HepG2 (cell line): ENCODE results near the gene RUVBL1. TPM values are rescaled to one million over a fixed set of nuclear protein-coding genes. Genes with fewer than 3 reads are reported as not detected.

Source experiments
- CBX5 ChIP-seq: sonication (generic); formaldehyde crosslinking; IDR thresholded peaks from 2 replicates; pipeline ENCODE4 v1.4.0; 2020; ENCODE audit warnings: missing genetic modification reagents, borderline replicate concordance
- CENPT ChIP-seq: sonication (generic); formaldehyde crosslinking; IDR thresholded peaks from 2 replicates; pipeline ENCODE4 v1.8.0; 2022; ENCODE audit warnings: low read depth, mild to moderate bottlenecking, moderate library complexity, missing genetic modification reagents
- DPF2 ChIP-seq: sonication (generic); formaldehyde crosslinking; IDR thresholded peaks from 2 replicates; pipeline ENCODE4 v1.4.0; 2020; ENCODE audit warnings: mild to moderate bottlenecking, low read depth, missing genetic modification reagents, borderline replicate concordance
- EEA1 ChIP-seq: sonication (generic); formaldehyde crosslinking; IDR thresholded peaks from 2 replicates; pipeline ENCODE4 v1.5.1; 2020; ENCODE audit warnings: mild to moderate bottlenecking, missing genetic modification reagents, borderline replicate concordance
- FOXJ3 ChIP-seq: sonication (generic); formaldehyde crosslinking; IDR thresholded peaks from 2 replicates; pipeline ENCODE4 v1.4.0; 2020; ENCODE audit warnings: missing genetic modification reagents, mild to moderate bottlenecking, borderline replicate concordance
- HIVEP1 ChIP-seq: sonication (generic); formaldehyde crosslinking; IDR thresholded peaks from 2 replicates; pipeline ENCODE4 v1.4.0; 2020; ENCODE audit warnings: mild to moderate bottlenecking, missing genetic modification reagents
- PLRG1 ChIP-seq: fragments of 450-650 bp; conservative IDR thresholded peaks from 2 replicates; pipeline ENCODE4 v1.6.1; 2016
- POLR2G ChIP-seq: fragments of 200-400 bp; formaldehyde crosslinking; IDR thresholded peaks from 2 replicates; pipeline ENCODE4 v1.6.1; 2018; ENCODE audit warnings: mild to moderate bottlenecking, low read depth, low read length, moderate library complexity
- RELA ChIP-seq: sonication (generic); formaldehyde crosslinking; IDR thresholded peaks from 2 replicates; pipeline ENCODE4 v1.4.0; 2020; ENCODE audit warnings: missing genetic modification reagents
- SAFB2 ChIP-seq: sonication (generic); formaldehyde crosslinking; IDR thresholded peaks from 2 replicates; pipeline ENCODE4 v1.5.1; 2020; ENCODE audit warnings: missing genetic modification reagents, low read depth, mild to moderate bottlenecking, borderline replicate concordance
- SOX5 ChIP-seq: IDR thresholded peaks from 2 replicates; pipeline ENCODE4 v1.6.1; 2016; ENCODE audit warnings: borderline replicate concordance
- TARDBP ChIP-seq: sonication (generic); formaldehyde crosslinking; IDR thresholded peaks from 2 replicates; pipeline ENCODE4 v1.8.0; 2022; ENCODE audit warnings: mild to moderate bottlenecking, missing genetic modification reagents
- YEATS2 ChIP-seq: sonication (generic); formaldehyde crosslinking; IDR thresholded peaks from 2 replicates; pipeline ENCODE4 v1.4.0; 2020; ENCODE audit warnings: missing genetic modification reagents, borderline replicate concordance
- ZFP36L2 ChIP-seq: sonication (generic); formaldehyde crosslinking; IDR thresholded peaks from 2 replicates; pipeline ENCODE4 v1.4.0; 2020; ENCODE audit warnings: missing genetic modification reagents
- ZMYM3 ChIP-seq: sonication (generic); formaldehyde crosslinking; IDR thresholded peaks from 2 replicates; pipeline ENCODE4 v1.5.1; 2020; ENCODE audit warnings: mild to moderate bottlenecking, missing genetic modification reagents
- ZNF296 ChIP-seq: sonication (generic); formaldehyde crosslinking; conservative IDR thresholded peaks from 2 replicates; pipeline ENCODE4 v1.5.0; 2020; ENCODE audit warnings: mild to moderate bottlenecking, missing genetic modification reagents
- ZNF34 ChIP-seq: sonication (generic); formaldehyde crosslinking; IDR thresholded peaks from 2 replicates; pipeline ENCODE4 v1.4.0; 2020; ENCODE audit warnings: mild to moderate bottlenecking, missing genetic modification reagents, borderline replicate concordance
- polyA plus RNA-seq, 8 experiments: library from polyadenylated mRNA; depleted of rRNA in 3 of 8; stranded (reverse) in 7 of 8; unstranded in 1 of 8; fragments of >200 nt; fragmentation: Illumina TruSeq in 4 of 8; extraction: Trizol in 4 of 8; gene quantifications; 2 replicates each; pipeline versions ENCODE4 v1.2.1 to v1.2.3, GENCODE V29; 2011 to 2016; ENCODE audit warnings: low read depth in 4 of 8, missing spikeins in 1 of 8, mixed read lengths in 1 of 8; ENCODE audit not compliant: insufficient read depth in 1 of 8
- total RNA-seq, 5 experiments: library from RNA; depleted of rRNA; stranded (reverse); fragments of >200 nt; fragmentation: Illumina TruSeq; extraction: Trizol; gene quantifications; 2 replicates each; pipeline ENCODE4 v1.2.3, GENCODE V29; 2016; ENCODE audit warnings: low read depth in 1 of 5
- TF ChIP-seq, protein P1 (sequence below): sonication (generic); formaldehyde crosslinking; IDR thresholded peaks from 2 replicates; pipeline ENCODE4; 2020; ENCODE audit warnings: missing genetic modification reagents, mild to moderate bottlenecking, borderline replicate concordance
- TF ChIP-seq, protein P2 (sequence below): sonication (generic); formaldehyde crosslinking; IDR thresholded peaks from 2 replicates; pipeline ENCODE4 v1.4.0; 2020; ENCODE audit warnings: missing genetic modification reagents
- TF ChIP-seq, protein P3 (sequence below): IDR thresholded peaks from 2 replicates; pipeline ENCODE4 v1.6.1; 2016; ENCODE audit warnings: missing compliant biosample characterization, missing genetic modification reagents, borderline replicate concordance
- TF ChIP-seq, protein P4 (sequence below): sonication (generic); formaldehyde crosslinking; IDR thresholded peaks from 2 replicates; pipeline ENCODE4 v1.5.0; 2020; ENCODE audit warnings: mild to moderate bottlenecking, missing genetic modification reagents
- TF ChIP-seq, protein P5 (sequence below): sonication (generic); formaldehyde crosslinking; IDR thresholded peaks from 2 replicates; pipeline ENCODE4 v1.4.0; 2020; ENCODE audit warnings: mild to moderate bottlenecking, missing genetic modification reagents

RUVBL1 gene
- total and polyA plus RNA-seq, 2 of the 13 experiments (the other 11 are each of a cell fraction or from before 2014, with no cell fraction given): 32.7 to 86.3 TPM

DNA sequence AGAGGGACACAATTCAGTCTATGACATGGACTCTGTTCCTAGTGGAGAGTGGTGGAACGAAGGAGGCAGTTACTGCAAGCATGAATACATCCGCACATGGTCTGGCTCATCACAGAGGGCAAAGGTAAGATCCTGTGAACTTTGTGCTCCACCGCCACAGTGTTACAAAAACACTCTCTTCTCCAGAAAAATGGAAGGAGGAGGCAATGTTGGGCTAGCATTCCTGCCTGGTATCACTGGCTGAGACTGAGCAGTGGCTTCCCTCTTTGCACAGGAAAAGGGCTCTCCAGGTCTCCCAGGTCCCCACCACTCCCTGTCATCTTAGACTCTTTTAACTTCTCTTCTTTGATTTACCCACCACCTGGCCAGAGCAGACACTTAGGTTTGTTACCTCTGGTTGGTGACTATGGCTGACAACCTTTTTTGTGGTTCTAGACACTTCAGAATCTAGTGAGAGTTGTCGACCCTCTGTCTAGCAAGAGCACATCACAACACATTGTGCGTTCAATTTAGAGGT, 28.2 kb upstream of the RUVBL1 start (continued):
- TF ChIP-seq, protein P1, sequence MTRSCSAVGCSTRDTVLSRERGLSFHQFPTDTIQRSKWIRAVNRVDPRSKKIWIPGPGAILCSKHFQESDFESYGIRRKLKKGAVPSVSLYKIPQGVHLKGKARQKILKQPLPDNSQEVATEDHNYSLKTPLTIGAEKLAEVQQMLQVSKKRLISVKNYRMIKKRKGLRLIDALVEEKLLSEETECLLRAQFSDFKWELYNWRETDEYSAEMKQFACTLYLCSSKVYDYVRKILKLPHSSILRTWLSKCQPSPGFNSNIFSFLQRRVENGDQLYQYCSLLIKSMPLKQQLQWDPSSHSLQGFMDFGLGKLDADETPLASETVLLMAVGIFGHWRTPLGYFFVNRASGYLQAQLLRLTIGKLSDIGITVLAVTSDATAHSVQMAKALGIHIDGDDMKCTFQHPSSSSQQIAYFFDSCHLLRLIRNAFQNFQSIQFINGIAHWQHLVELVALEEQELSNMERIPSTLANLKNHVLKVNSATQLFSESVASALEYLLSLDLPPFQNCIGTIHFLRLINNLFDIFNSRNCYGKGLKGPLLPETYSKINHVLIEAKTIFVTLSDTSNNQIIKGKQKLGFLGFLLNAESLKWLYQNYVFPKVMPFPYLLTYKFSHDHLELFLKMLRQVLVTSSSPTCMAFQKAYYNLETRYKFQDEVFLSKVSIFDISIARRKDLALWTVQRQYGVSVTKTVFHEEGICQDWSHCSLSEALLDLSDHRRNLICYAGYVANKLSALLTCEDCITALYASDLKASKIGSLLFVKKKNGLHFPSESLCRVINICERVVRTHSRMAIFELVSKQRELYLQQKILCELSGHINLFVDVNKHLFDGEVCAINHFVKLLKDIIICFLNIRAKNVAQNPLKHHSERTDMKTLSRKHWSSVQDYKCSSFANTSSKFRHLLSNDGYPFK (CRISPR knock-in tag): no peak
- TF ChIP-seq SAFB2 (CRISPR knock-in tag): 0 out of 2 replicates have a peak, but pooled peaks have one; percentile 54
- no peak for TF ChIP-seq HIVEP1 (CRISPR knock-in tag)
- no peak for TF ChIP-seq RELA (CRISPR knock-in tag)
- TF ChIP-seq, protein P2, sequence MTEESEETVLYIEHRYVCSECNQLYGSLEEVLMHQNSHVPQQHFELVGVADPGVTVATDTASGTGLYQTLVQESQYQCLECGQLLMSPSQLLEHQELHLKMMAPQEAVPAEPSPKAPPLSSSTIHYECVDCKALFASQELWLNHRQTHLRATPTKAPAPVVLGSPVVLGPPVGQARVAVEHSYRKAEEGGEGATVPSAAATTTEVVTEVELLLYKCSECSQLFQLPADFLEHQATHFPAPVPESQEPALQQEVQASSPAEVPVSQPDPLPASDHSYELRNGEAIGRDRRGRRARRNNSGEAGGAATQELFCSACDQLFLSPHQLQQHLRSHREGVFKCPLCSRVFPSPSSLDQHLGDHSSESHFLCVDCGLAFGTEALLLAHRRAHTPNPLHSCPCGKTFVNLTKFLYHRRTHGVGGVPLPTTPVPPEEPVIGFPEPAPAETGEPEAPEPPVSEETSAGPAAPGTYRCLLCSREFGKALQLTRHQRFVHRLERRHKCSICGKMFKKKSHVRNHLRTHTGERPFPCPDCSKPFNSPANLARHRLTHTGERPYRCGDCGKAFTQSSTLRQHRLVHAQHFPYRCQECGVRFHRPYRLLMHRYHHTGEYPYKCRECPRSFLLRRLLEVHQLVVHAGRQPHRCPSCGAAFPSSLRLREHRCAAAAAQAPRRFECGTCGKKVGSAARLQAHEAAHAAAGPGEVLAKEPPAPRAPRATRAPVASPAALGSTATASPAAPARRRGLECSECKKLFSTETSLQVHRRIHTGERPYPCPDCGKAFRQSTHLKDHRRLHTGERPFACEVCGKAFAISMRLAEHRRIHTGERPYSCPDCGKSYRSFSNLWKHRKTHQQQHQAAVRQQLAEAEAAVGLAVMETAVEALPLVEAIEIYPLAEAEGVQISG: peak; percentile 52
- TF ChIP-seq, protein P3, sequence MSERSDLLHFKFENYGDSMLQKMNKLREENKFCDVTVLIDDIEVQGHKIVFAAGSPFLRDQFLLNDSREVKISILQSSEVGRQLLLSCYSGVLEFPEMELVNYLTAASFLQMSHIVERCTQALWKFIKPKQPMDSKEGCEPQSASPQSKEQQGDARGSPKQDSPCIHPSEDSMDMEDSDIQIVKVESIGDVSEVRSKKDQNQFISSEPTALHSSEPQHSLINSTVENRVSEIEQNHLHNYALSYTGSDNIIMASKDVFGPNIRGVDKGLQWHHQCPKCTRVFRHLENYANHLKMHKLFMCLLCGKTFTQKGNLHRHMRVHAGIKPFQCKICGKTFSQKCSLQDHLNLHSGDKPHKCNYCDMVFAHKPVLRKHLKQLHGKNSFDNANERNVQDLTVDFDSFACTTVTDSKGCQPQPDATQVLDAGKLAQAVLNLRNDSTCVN (CRISPR knock-in tag): peak; percentile 89
- no peak for TF ChIP-seq EEA1 (CRISPR knock-in tag)
- TF ChIP-seq CBX5 (CRISPR knock-in tag): no peak; the same call in 1 of the 2 replicates
- TF ChIP-seq, protein P4, sequence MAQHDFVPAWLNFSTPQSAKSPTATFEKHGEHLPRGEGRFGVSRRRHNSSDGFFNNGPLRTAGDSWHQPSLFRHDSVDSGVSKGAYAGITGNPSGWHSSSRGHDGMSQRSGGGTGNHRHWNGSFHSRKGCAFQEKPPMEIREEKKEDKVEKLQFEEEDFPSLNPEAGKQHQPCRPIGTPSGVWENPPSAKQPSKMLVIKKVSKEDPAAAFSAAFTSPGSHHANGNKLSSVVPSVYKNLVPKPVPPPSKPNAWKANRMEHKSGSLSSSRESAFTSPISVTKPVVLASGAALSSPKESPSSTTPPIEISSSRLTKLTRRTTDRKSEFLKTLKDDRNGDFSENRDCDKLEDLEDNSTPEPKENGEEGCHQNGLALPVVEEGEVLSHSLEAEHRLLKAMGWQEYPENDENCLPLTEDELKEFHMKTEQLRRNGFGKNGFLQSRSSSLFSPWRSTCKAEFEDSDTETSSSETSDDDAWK (CRISPR knock-in tag): no peak
- TF ChIP-seq ZNF296 (CRISPR knock-in tag): no peak
- TF ChIP-seq TARDBP: no peak
- TF ChIP-seq, protein P5, sequence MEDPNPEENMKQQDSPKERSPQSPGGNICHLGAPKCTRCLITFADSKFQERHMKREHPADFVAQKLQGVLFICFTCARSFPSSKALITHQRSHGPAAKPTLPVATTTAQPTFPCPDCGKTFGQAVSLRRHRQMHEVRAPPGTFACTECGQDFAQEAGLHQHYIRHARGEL: no peak
- TF ChIP-seq FOXJ3 (CRISPR knock-in tag): no peak
- no peak for TF ChIP-seq ZNF34 (CRISPR knock-in tag)
- TF ChIP-seq SOX5 (CRISPR knock-in tag): peak; percentile 67; the same call in 1 of the 2 replicates
- TF ChIP-seq DPF2 (CRISPR knock-in tag): peak; percentile 71; the same call in 1 of the 2 replicates
- peak; percentile 81 for TF ChIP-seq POLR2G
- TF ChIP-seq ZMYM3 (CRISPR knock-in tag): peak; percentile 23; the same call in 1 of the 2 replicates
- TF ChIP-seq ZFP36L2 (CRISPR knock-in tag): no peak
- no peak for TF ChIP-seq PLRG1
- TF ChIP-seq CENPT (CRISPR knock-in tag): no peak
- no peak for TF ChIP-seq YEATS2 (CRISPR knock-in tag)
